ENCODE measurements around the gene FAM222A. TPM values are rescaled to one million over a fixed set of nuclear protein-coding genes. Genes with fewer than 3 reads are reported as not detected.

Gene FAM222A
- total RNA-seq, 4 donors from 2014 or later = 1.4 to 3.0 (median 1.8) TPM

GRCh38 chr12:109768901-109769670 is 55.5 kb downstream of the FAM222A start:
- H3K27me3 ChIP-seq = no peaks in the 10 kb centered on the region
- H3K4me3 ChIP-seq = no peak overlapping the region
- peaks cover 0 to 9% (median 3%) of the 10 kb centered on the region in 4 donors for H3K4me1 ChIP-seq
- no peaks in the 10 kb centered on the region for H3K36me3 ChIP-seq
- no peak overlapping the region for H3K27ac ChIP-seq
- intact Hi-C loops (cut with DNase I; ENCODE audit: low total_unique reads) = no loop called here
- TF ChIP-seq POLR2A (IDR thresholded peaks at IDR 0.05) (no peak), POLR2AphosphoS5 (IDR thresholded peaks at IDR 0.05) (no peak), CTCF (IDR thresholded peaks at IDR 0.05) (no peak), EP300 (IDR thresholded peaks at IDR 0.05; ENCODE audit: low read depth) (no peak)
- no peak for DNase-seq
- in situ Hi-C loops (cut with MboI; ENCODE audit: low pct_ligation_motif_present in 1 of 4, low pct_unique_long_range_greater_than_20kb in 1 of 4, low sequenced_read_pairs in 3 of 4) = no loop called here
- no peaks in the 10 kb centered on the region for H3K9me3 ChIP-seq
- WGBS, 2 donors (ENCODE audit: low coverage in 1 of 2) = 97% methylated on average over 26 of the region's 38 CpGs; no CpG with 5 or more reads in 1 of the 2 donors

- no peak for TF ChIP-seq POLR2A (IDR thresholded peaks at IDR 0.05)
- TF ChIP-seq POLR2AphosphoS5 (IDR thresholded peaks at IDR 0.05) = no peak
- no peak for TF ChIP-seq EP300 (IDR thresholded peaks at IDR 0.05; ENCODE audit: low read depth)
- TF ChIP-seq CTCF (IDR thresholded peaks at IDR 0.05) = no peak
- Histone ChIP-seq H3K27me3 (no peaks in the 10 kb centered on the region), H3K27ac (no peak overlapping the region), H3K4me3 (no peak overlapping the region), H3K36me3 (no peaks in the 10 kb centered on the region), H3K9me3 (no peaks in the 10 kb centered on the region), H3K4me1 (peaks cover 0 to 9% (median 3%) of the 10 kb centered on the region in 4 donors)
- in situ Hi-C loops (cut with MboI; ENCODE audit: low pct_ligation_motif_present in 1 of 4, low pct_unique_long_range_greater_than_20kb in 1 of 4, low sequenced_read_pairs in 3 of 4) = loop anchor here (5.0 to 10.0 kb wide), 6 partner anchors 165 to 345 kb away; no protein-coding TSS in a partner anchor
- 72 to 74% methylated on average over 7 to 16 of the region's 16 CpGs for WGBS, 2 donors (ENCODE audit: low coverage in 1 of 2)
- DNase-seq = no peak
- intact Hi-C loops (cut with DNase I; ENCODE audit: low total_unique reads) = loop anchor here (10.0 kb wide), 1 partner anchor 55 kb away; the partner anchor contains the start of gene FAM222A
These were observed 56.7 kb downstream of the FAM222A start for GRCh38 chr12:109770104-109770860.

DNA sequence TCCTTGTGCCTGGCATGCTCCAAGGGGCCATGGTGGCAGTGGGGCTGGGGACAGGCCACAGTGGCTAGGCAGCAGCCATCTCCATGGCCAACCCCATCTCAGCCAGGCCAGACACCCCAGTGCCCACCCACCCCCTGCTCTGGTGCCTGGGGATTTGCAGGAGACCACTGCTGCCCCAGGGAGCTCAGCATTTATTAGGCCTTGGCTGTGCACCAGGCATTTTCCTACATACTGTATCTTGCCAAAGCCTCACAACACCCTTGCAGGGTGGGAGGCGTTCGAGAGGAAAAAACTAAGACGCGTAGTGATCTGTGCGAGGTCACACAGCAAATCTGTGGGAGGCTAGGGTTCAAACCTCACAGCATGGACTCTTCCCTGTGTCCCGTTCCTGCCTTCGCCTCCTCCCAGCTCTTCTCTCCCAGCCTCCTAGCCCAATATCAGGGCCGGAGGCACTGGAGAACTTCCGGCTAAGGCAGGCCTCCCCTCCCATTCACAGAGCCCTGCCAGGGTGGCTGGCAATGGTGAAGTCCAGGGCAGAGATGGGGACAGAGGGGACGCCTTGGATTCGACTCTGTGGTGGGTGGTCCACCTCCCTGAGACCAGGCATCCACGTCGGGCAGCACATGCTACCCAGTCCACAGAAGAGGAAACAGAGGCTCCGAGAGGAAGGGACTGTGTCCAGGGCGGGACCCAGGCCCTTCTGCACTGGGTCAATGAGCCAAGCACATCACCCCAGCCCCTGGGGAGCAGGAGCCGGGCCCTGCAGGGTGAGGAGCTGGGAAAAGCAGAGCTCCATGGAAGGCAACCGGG is 57.4 kb downstream of the FAM222A start:
- Histone ChIP-seq H3K9me3 (no peaks in the 10 kb centered on the region), H3K4me1 (peaks cover 0 to 9% (median 3%) of the 10 kb centered on the region in 4 donors), H3K36me3 (no peaks in the 10 kb centered on the region), H3K27ac (no peak overlapping the region), H3K4me3 (no peak overlapping the region), H3K27me3 (no peaks in the 10 kb centered on the region)
- intact Hi-C loops (cut with DNase I; ENCODE audit: low total_unique reads) = loop anchor here (10.0 kb wide), 1 partner anchor 56 kb away; the partner anchor contains the start of gene FAM222A
- no peak for DNase-seq
- 78% methylated on average over 17 of the region's 17 CpGs; no CpG with 5 or more reads in 1 of the 2 donors for WGBS, 2 donors (ENCODE audit: low coverage in 1 of 2)
- in situ Hi-C loops (cut with MboI; ENCODE audit: low pct_ligation_motif_present in 1 of 4, low pct_unique_long_range_greater_than_20kb in 1 of 4, low sequenced_read_pairs in 3 of 4) = loop anchor here (5.0 to 10.0 kb wide), 6 partner anchors 166 to 346 kb away; no protein-coding TSS in a partner anchor
- TF ChIP-seq EP300 (IDR thresholded peaks at IDR 0.05; ENCODE audit: low read depth) (no peak), CTCF (IDR thresholded peaks at IDR 0.05) (no peak), POLR2AphosphoS5 (IDR thresholded peaks at IDR 0.05) (no peak), POLR2A (IDR thresholded peaks at IDR 0.05) (no peak)
